Measurements from ENCODE around the gene DACT1.

Gene DACT1

DNA sequence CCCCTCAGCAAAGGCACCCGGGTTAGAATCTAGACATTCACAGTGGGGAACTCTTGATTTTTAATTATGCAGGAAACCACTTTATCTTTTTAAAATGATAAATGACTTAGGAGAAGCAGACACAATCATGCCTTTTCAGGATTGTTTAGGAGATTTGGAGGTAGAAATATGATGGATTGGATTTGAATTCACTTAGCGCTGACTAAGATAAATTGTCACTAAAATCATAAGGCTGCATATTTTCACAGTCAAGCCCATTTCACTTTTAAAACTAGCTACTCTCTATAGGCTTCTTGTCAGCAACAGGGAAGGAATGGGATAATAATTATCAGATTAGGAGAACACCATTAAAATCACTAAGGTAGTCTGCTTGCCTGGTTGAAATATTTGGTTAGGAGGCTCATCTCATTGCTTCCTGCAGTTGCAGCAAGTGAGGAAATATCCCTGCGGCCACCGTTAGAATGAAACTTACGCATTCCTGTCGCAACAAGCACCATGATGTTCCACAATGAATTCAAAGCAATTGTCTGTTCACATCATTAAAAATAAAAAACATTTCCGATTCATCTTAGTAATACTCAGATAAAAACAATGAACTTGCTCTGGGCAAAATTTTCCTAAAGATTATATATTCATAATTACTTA lies 31.9 kb downstream of the DACT1 start:
- DNase-seq: no peak

DNA sequence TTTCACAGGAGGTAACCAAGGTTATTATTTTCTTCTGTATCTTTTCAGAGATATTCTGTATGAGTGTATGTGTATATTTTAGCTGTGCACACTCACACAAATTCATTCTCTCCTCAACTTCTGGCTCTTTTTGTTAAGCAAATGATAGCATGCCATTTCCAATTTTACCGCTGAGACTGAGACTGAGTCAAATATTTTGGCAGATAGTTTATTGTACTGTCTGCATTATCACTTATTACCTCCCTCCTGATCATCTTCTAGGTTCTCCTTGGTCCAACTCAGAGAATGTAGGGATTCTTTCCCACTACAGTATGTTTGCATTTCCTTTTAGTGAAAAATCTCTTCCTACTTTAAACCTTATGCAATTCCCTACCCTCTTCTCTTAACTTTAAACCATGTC lies 33.3 kb downstream of the DACT1 start:
- no peak for DNase-seq

DNA sequence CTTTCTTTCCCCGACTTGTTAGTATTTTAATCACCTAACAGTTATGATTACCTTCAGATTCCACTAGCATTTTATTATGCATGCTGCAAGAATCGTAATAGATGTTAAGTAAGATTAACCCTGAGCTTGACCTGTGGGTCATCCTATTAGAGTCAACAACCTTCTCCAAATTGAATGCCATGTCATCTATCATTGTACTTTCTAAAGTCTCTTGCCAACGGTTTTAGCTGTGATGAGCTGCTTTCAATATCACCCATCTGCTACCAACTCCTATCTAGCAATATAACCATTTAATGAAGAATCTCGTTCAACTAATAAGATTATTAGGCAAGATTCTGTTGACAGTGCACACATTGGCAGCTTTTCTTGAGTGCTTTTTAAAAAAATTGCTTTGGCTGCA lies 33.7 kb downstream of the DACT1 start:
- DNase-seq: no peak

DNA sequence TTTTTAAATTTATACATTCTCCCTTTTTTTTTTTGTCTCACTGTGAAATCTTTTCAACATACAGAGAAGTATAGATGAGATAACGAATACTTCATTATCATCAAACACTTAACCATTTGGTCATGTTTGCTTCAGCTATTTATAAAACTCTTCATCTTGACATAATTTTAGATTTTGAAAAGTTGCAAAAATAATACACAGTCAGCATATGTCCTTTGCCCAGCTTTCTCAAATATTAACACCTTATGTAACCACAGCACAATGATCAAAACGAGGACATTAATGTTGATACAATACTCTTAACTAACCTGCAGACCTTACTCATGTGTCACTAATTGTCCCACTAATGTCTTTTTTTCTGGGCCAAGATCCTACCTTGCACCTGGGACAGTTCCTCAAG lies 36.0 kb downstream of the DACT1 start:
- DNase-seq: no peak

DNA sequence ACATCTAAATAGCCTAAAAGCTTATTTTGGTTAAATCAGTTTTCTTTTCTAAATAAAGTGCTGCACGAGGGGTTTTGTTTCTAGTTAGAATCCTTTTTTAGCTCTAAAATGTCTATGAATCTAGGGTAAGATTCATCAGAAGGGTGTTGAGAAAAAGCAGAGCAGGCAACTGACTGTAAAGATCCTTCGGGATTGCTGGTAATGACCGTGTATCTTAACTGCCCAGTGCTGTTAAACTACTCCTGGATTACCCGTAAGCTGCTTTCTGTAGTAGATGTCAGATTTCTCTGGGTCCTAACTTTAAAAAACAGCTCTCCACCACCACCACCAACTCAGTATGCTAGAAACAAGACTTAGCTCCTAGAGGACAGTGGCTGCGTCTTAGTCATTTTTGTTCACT lies 39.2 kb downstream of the DACT1 start:
- no peak for DNase-seq

DNA sequence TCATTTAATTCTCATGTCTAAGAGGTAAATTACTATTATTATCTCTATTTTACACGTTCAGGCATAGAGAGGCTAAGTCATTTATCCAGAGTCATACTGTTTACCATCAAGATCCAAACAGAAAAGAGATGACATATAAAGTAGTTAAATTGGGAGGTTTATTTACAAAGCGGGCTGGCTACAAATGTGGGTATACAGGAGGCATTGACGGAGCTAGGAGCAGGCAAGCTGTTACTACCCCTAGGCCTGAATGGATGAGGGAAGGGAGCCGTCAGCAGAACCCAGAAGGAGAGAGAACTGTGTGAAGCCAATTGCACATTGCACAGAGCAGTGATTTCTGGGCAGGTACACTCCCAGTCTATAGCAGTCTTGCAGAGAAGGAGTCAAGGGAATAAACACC lies 39.8 kb downstream of the DACT1 start:
- no peak for DNase-seq

DNA sequence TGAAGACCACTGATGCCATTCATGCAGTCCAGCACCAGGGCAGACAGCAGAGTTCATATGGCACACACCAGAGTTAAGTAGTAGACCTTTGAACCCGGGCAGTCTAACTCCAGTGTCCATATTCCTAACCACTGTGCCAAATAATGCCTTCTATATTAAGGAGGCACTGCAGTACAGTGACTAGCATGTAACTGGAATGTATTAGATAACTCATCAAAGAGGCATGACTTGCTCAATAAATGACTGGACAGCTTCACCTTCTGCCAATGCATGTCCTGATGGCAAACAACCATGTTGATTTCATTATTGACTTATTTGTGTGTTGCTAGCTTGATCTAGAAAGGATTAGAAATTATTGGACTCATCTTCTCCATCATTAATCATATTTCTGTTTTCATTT lies 40.2 kb downstream of the DACT1 start:
- no peak for DNase-seq

DNA sequence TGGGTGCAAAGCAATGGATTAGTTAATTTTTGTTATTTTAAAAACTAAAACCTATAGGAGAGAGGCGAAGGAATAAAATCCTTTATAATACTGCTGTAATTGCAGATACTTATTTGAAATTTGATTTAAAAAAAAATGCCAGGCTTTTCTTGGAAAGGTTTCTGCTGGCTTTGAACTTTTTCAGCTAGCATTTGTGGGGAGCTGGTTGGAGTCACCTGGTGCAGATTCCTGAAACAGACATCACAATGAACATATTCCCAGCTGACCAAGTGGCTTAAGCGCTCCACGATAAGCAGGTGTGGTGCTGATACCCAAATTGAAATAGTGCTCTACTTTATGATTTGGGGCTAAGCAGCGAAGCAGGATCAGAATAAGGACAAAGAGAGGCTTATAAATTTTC lies 42.9 kb downstream of the DACT1 start:
- DNase-seq: no peak

DNA sequence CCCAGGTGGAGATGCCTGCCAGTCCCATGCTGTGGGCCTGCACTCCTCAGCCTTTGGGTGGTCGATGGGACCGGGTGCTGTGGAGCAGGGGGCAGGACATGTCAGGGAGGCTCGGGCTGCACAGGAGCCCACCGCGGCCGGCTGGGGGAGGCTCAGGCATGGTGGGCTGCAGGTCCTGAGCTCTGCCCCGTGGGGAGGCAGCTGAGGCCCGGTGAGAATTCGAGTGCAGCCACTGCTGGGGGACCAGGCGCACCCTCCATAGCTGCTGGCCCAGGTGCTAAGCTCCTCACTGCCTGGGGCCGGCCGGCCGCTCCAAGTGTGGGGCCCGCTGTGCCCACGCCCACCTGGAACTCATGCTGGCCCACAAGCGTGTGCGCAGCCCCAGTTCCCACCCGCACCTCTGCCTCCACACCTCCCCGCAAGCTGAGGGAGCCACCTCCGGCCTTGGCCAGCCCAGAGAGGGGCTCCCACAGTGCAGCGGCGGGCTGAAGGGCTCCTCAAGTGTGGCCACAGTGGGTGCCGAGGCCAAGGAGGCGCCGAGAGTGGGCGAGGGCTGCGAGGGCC lies 49.6 kb downstream of the DACT1 start:
- no peak for DNase-seq

DNA sequence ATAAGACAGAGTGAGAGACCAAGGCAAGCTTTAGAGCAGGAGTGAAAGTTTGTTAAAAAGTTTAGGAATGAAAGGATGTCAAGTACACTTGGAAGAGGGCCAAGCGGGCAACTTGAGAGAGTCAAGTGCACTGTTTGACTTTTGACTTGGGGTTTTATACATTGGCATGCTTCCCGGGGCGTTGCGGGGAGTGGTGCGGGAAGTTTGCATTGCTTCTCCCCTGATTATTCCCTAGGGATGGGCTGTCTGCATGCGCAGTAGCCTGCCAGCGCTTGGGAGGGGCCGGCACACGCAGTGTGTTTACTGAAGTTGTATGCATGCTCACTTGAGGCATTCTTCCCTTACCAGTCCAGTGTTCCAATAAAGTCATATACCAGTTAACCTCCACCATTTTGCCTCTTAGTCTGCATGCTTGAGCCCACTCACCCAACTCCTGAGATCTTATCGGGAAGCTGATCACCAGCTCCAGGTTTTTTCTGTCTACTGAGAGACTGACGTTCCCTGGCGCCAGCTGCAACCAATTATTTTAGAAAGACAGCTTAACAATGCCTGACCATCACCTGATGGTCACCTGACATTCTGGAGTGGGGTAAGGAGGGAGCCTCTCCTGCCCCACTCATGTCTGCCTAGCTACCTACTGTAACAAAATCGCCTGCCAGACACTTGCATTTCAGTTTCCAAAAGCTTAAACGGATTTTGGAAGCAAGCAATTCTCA lies 53.2 kb downstream of the DACT1 start:
- DNase-seq: no peak

DNA sequence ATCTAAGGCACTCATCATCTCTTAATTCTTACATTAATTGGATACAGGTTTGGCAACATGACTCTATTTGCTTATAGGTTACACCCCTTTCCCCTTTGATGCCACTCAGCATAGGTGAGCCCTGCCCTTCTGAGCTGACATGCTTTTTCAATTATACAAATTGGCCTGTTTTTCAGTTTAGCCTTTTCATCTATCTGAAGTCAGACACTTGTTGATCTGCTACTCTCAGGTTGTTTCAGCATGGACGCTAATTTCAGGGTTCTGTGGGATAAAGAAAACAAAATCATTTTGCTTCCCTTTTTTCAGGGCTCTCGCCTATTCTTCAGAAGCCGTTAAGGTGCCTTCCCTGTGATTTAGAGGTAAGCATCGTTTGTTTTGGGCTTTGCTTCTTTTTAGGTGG lies 55.3 kb downstream of the DACT1 start:
- no peak for DNase-seq

DNA sequence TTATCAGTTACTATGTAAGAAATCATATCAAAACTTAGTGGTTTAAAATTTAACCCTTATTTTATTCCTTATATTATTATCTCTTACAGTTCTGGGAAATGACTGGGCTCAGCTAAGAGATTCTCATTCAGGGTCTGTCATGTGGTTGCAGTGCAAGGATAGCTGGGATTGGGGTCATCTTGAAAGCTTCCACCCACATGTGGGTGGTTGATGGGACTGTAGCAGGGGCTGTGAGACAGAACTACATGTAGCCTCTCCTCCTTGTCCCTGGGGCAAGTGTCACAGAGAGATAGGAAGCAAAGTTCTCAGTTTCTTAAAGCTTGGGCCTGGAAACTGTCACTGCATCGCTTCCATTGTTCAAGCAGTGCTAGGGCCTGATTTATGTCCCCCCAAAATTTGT lies 57.8 kb downstream of the DACT1 start:
- no peak for DNase-seq

DNA sequence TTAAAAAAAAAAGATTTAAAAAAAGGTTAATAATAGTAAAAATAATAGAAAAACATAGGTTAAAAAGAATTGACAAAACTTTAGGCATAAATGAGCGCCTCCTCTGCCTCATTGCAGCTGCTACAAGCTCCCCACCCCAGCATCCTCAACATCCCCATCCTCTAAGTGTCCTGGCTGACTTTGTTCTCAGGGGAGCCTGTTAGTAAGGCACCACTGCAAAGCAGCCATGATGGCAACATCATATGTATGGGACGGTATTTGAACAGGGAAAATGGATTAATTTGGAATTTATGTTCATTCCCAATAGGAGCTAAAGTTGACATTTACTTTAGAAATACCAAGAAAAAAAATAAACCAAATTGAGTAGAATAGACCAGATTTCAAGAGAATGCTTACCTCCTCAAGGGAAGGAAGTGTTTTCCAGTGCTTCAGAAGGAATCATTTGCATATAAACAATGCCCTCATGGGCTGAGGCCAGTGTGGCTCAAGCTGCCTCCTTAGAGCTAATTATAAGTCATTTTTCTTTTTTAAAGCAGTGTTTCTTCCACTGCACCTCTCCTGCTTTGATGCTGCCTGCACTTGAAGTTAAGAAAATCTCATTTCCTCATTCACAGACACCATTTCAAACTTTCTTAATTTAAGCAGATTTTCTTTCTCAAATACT lies 59.6 kb downstream of the DACT1 start:
- DNase-seq: no peak

Measured in DMS 273 treated with DMSO at 0.1 percent for 48 hours (cell line).